Measurements from ENCODE around the gene CNTNAP2. TPM values are rescaled to one million over a fixed set of nuclear protein-coding genes. Genes with fewer than 3 reads are reported as not detected.

CNTNAP2 gene
- total and polyA plus RNA-seq, 2 of the 4 experiments (the other 2 are of a cell fraction): not detected

- H3K4me2 ChIP-seq (ENCODE audit: low read depth, low read length): no peak overlapping the region
- peaks cover under 1% of the 10 kb centered on the region for H3K9me3 ChIP-seq (ENCODE audit: control insufficient read depth, insufficient read depth, low read length)
- no peak overlapping the region for H2AFZ ChIP-seq (replicated peaks; ENCODE audit: low read length, poor library complexity)
- H2BK20ac ChIP-seq (ENCODE audit: low read depth, low read length): no peak overlapping the region
- no peak overlapping the region for H4K5ac ChIP-seq (ENCODE audit: low read depth, low read length)
- H2BK120ac ChIP-seq (ENCODE audit: low read depth, low read length): no peak overlapping the region
- no peak overlapping the region for H4K91ac ChIP-seq (ENCODE audit: insufficient read depth, low read depth, low read length)
- dilution Hi-C loops (cut with HindIII; ENCODE audit: low sequenced_read_pairs, unreplicated experiment): no loop called here
- no peak overlapping the region for H4K8ac ChIP-seq (ENCODE audit: low read depth in 2 of 2, low read length in 2 of 2)
- no peak for ATAC-seq (ENCODE audit: low read depth)
- intact Hi-C loops (cut with micrococcal nuclease): no loop called here
- WGBS, 2 experiments (ENCODE audit: extremely low coverage in 2 of 2, insufficient read length in 1 of 2): 60% methylated on average over 1 of the region's 9 CpGs; no CpG with 5 or more reads in 1 of the 2 experiments
- no peak overlapping the region for H3K56ac ChIP-seq (ENCODE audit: extremely low read depth, insufficient read depth, low read length)
- CTCF ChIA-PET: no interaction called here
- TF ChIP-seq CEBPB (IDR thresholded peaks at IDR 0.05; ENCODE audit: low read depth, low read length) (no peak), USF2 (IDR thresholded peaks at IDR 0.05; ENCODE audit: low read depth, low read length) (no peak), MXI1 (IDR thresholded peaks at IDR 0.05; ENCODE audit: borderline replicate concordance, low read depth, low read length) (no peak), CHD1 (IDR thresholded peaks at IDR 0.05; ENCODE audit: low read depth, low read length) (no peak), SMC3 (IDR thresholded peaks at IDR 0.05; ENCODE audit: low read depth, low read length) (no peak), FOS (IDR thresholded peaks at IDR 0.05; ENCODE audit: low read depth, low read length) (no peak), CTCF (conservative IDR thresholded peaks at IDR 0.05; ENCODE audit: low read depth, low read length) (no peak), BHLHE40 (IDR thresholded peaks at IDR 0.05; ENCODE audit: low read depth, low read length) (no peak)
- no peak overlapping the region for H3K4ac ChIP-seq (ENCODE audit: low read depth, low read length)
- no peaks in the 10 kb centered on the region for H3K9me1 ChIP-seq (ENCODE audit: insufficient read depth, low read length)
- H4K20me1 ChIP-seq (ENCODE audit: insufficient read depth, low read length): no peaks in the 10 kb centered on the region
- no TSS peak for BruUV-seq (replicated peaks)
- no peak overlapping the region for H2BK15ac ChIP-seq (ENCODE audit: low read depth, low read length)
- no peak overlapping the region for H3K18ac ChIP-seq (ENCODE audit: low read depth, low read length)
- in situ Hi-C loops (cut with MboI; ENCODE audit: low sequenced_read_pairs): no loop called here
- no peaks in the 10 kb centered on the region for H3K27me3 ChIP-seq (ENCODE audit: control insufficient read depth, insufficient read depth, low read length)
- no peak overlapping the region for H3K14ac ChIP-seq (replicated peaks; ENCODE audit: low read depth, low read length)
- no peaks in the 10 kb centered on the region for H3K36me3 ChIP-seq (ENCODE audit: control insufficient read depth, insufficient read depth, low read length)
- no peaks in the 10 kb centered on the region for H3K4me1 ChIP-seq (ENCODE audit: control insufficient read depth, insufficient read depth, low read length)
- no peak overlapping the region for H2BK5ac ChIP-seq (ENCODE audit: low read depth, low read length, poor library complexity, severe bottlenecking)
- no peak overlapping the region for H2AK5ac ChIP-seq (ENCODE audit: low read depth, low read length)
- no peak overlapping the region for H3K27ac ChIP-seq (ENCODE audit: insufficient read depth, low read length)
- H3K4me3 ChIP-seq (ENCODE audit: insufficient read depth, low read depth, low read length): no peak overlapping the region
- no peak overlapping the region for H2AK9ac ChIP-seq (replicated peaks; ENCODE audit: low read depth, low read length, poor library complexity)
- H3K79me1 ChIP-seq (ENCODE audit: low read depth in 1 of 2, low read length in 2 of 2): no peaks in the 10 kb centered on the region
- POLR2A ChIA-PET (ENCODE audit: unreplicated experiment): no interaction called here
- DNase-seq: no peak
- no peak overlapping the region for H3K23ac ChIP-seq (ENCODE audit: low read depth, low read length)
- H3K9ac ChIP-seq (ENCODE audit: low read depth, low read length): no peak overlapping the region
Measured at GRCh38 chr7:146370171-146370570, 253.6 kb downstream of the CNTNAP2 start.
